Measurements from ENCODE around the gene JAM3. TPM values are rescaled to one million over a fixed set of nuclear protein-coding genes. Genes with fewer than 3 reads are reported as not detected.

Gene JAM3
- total and polyA plus RNA-seq, 2 of the 8 experiments (the other 6 are each of a cell fraction or from before 2014, with no cell fraction given), result 19.6 to 42.8 TPM

- no peak for TF ChIP-seq CTBP2 (IDR thresholded peaks at IDR 0.05; ENCODE audit: borderline replicate concordance, insufficient read depth, insufficient read length, low read length)
- TF ChIP-seq TAF7 (optimal IDR thresholded peaks at IDR 0.05; ENCODE audit: borderline replicate concordance, low read depth, low read length), result no peak
- TF ChIP-seq HDAC2 (IDR thresholded peaks at IDR 0.05; ENCODE audit: borderline replicate concordance in 1 of 2, low read depth in 2 of 2, low read length in 2 of 2), result no peak
- TF ChIP-seq RFX5 (IDR thresholded peaks at IDR 0.05; ENCODE audit: borderline replicate concordance, low read depth, low read length), result no peak
- no peak for TF ChIP-seq RXRA (IDR thresholded peaks at IDR 0.05; ENCODE audit: insufficient read depth, low read depth, low read length)
- TF ChIP-seq ATF3 (IDR thresholded peaks at IDR 0.05; ENCODE audit: insufficient read depth, low read depth, low read length), result no peak
Measured at GRCh38 chr11:134044514-134045284, 24.2 kb upstream of the JAM3 start (continued).

Data from H1 (cell line).